Prostate gland (tissue), 2 donors: Measurements from ENCODE around the gene STAT5B.

ENCODE experiments used
- CTCF ChIP-seq, 4 experiments: fragments of 200-600 bp in 2 of 4; fragments of 450-650 bp in 2 of 4; sonication (generic) in 2 of 4; IDR thresholded peaks; 1 replicate in 3 of 4; 2 replicates in 1 of 4; pipeline ENCODE4 v1.5.1; 2016 to 2019; ENCODE audit warnings: antibody characterized with exemption in 4 of 4, mild to moderate bottlenecking in 2 of 4, moderate library complexity in 2 of 4
- POLR2A ChIP-seq: fragments of 450-650 bp; IDR thresholded peaks from one replicate; pipeline ENCODE4 v1.6.1; 2016; ENCODE audit warnings: antibody characterized with exemption, mild to moderate bottlenecking

DNA sequence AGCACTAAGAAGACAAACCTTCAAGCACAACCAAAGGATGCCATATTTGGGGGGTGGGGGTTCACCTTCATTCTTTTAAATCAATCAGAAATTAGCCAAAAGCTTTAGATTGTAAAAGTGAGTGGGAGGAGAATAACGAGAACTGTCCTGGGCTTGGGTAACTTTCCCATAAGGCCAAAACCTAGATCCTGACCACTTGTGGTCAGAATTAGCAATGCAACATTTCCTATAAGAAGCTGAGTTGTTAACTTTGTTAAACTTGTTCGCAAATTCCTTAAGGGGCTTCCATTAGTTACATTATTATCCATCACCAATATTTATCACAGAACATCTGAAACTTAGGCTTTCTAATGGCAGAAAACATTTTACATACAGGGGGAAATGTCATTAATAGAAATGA lies 25.1 kb downstream of the STAT5B start:
- TF ChIP-seq CTCF (IDR thresholded peaks at IDR 0.05) (no peak), POLR2A (no peak)
